Measurements from ENCODE around the gene WDFY1.
"Not testable (repeated sequence)": the region's sequence is repeated elsewhere in the genome, so short reads cannot be mapped to it uniquely, and the experiment has no call there.

The WDFY1 gene

DNA sequence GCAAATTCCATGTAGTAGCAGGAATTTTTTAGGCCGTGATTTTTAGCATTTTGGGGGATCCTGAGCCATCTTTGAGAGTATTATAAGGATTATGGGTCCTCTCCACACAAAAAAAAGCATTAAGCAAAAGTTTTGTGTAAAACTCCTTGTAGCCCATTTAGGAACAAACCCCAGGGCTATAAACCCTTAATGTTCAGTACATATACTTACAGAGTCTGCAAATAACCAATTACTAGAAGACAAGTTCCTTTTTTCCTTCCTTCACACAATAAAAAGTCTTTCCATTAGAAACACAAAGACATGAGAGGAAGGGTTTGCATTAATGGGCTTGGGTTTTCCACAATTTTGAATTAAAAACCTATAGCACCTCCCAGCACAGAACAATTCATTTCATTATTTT is 44.6 kb downstream of the WDFY1 start:
- FAIRE-seq (no peak), DNase-seq (ENCODE audit: insufficient read length, low spot score) (no peak)

DNA sequence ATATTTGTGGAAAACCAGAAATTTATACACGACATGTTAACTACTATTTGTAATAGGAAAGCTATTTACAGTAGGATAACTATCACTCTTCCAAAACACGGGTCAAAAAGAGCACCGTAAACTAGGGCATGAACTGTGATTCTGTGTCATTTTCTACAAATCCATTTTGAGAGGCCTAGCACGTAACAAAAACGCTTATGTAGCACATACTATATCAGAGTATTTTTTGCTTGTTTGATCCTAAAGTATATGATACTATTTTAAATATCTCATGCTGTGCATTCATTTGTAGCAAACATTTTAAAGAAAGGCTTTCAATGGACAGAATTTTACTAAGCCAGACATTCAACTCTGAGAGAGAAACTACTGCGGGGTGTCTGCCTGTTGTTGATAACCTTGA is 45.1 kb downstream of the WDFY1 start:
- no peak for DNase-seq (ENCODE audit: insufficient read length, low spot score)
- FAIRE-seq: no peak

DNA sequence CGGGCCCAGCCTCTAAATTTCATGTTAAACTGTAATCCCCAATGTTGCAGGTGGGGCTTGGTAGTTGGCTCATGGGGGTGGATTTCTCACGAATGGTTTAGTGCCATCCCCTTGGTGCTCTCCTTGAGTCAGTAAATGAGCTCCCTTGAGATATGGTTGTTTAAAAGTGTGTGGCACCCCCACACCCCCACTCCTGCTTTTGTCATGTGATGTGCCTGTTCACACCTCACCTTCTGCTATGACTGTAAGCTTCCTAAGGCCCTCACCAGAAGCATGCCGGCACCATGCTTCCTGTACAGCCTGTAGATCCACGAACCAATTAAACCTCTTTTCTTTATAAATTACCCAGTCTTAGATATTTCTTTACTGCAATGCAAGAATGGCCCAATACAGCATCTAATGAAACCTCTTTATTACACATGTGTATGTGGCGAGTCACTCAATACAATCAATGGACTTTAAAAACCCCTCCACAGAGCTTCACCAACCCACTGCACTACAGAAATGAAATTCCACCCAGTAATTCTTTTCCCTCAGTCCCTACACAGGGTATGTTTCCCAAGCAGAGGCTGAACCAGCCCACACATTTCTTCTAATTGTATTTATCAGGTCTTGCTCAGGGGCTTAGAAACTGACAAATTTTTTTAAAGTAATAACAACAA is 47.3 kb downstream of the WDFY1 start:
- no peak for DNase-seq (ENCODE audit: insufficient read length, low spot score)

DNA sequence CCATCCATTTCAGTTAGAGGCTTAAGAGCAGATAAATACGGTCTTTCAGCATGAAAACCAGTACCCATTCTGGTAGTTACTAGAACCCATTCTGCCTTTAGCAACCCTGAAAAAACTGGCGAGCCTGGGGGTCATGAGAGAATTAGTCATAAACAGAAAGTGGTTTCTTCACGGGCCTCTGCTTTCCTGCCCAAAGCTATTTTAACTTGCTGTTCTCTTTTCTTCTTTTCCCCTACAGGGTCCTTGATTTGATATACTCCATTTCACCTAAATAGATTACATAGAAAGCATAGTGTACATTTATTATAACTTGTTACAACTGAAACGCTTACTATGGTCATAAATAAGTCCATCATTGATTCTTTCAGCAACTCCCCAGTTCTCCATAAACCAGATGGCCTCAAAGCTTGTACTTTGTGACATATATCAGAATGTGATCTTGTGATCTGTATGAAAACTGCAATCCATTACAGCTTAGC is 48.3 kb downstream of the WDFY1 start:
- no peak for DNase-seq (ENCODE audit: insufficient read length, low spot score)
- FAIRE-seq: no peak

More for the DNA sequence above, 47.3 kb downstream of the WDFY1 start:
- FAIRE-seq: no peak

DNA sequence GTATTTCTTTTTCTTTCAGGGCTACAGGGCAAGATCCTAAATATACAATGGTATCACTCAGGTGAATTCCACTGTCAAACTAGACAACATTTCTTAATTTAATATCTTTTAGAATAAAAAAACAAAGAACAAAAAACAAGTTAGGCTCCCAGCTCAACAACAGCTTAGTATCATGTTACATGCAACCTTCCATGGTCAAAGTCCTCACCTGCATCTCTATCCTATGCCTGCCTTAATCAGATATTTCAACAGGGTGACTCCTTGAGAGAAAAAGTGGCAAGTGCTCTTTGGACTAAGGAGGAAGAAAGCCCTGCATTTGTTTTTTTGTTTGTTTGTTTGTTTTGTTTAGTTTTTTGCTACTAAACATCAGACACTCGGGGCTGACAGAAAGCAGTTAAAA is 50.2 kb downstream of the WDFY1 start:
- DNase-seq (ENCODE audit: insufficient read length, low spot score) (no peak), FAIRE-seq (no peak)

DNA sequence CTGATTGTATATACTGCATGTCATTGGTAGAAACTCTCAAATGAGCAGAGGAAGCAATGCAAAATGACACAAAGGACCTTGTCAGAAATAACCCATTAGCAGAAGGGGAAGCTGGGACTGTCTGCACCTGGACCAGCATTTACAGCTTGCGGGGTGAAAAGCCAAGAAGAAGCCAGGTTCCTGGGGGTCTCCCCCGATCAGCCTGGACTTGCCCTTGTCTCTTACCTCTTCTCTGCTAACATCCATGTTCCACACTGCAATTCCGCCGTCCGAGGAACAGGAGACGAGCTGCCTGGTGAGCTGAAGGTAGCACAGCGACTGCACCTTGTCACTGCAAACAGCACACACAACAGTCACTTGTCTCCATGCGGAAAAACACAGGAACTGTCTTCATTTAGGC is 51.1 kb downstream of the WDFY1 start:
- DNase-seq (ENCODE audit: insufficient read length, low spot score) (no peak), FAIRE-seq (no peak)

DNA sequence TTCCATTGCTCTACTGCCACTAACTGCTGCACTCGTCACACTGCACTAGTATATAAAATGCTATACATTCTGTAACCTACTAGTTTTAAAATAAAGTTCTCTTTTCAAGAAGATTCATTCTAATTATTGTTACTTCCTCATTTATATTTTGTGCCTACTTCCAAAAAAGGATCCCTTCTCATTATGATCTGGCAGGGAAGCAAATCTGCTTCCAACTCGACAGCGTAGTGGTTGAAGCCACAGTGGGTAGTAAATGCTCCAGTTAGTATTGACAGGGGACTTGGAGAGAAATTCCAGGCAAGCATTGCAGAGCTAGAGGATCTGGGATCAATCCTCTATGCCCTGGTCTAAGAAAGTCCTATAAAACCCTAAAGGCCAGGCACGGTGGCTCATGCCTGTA is 54.4 kb downstream of the WDFY1 start:
- FAIRE-seq: no peak

DNA sequence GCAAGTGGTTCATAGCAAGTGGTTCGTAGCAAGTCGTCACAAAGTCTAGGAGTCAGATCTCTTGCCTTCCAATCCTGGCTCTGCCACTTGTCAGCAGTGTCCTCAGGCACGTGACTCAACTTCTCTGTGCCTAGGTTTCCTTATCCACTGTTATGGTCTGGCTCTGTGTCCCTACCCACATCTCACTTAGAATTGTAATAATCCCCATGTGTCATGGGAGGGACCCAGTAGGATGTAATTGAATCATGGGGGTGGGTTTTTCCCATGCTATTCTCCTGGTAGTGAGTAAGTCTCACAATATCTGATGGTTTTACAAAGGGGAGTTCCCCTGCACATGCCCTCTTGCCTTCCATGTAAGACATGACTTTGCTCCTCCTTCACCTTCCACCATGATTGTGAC is 55.9 kb downstream of the WDFY1 start:
- DNase-seq (ENCODE audit: insufficient read length, low spot score): no peak
- no peak for FAIRE-seq

More for the DNA sequence above, 54.4 kb downstream of the WDFY1 start:
- no peak for DNase-seq (ENCODE audit: insufficient read length, low spot score)

DNA sequence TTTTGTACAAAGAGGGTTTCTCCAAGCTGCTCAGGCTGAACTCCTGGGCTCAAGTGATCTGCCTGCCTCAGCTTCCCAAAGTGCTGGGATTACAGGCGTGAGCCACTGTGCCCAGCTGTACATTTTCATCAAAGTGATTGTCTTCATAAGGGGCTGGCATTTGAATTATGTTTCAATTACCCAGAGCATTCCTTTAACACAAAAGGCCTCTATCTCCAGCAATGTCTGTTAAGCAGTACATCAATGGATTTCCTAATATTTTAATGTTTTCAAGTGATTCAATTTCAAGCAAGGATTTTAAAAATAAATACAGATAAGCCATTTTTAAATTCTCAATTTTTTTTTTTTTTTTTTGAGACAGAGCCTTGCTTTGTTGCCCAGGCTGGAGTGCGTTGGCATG is 56.9 kb downstream of the WDFY1 start:
- FAIRE-seq (no peak), DNase-seq (ENCODE audit: insufficient read length, low spot score) (no peak)

DNA sequence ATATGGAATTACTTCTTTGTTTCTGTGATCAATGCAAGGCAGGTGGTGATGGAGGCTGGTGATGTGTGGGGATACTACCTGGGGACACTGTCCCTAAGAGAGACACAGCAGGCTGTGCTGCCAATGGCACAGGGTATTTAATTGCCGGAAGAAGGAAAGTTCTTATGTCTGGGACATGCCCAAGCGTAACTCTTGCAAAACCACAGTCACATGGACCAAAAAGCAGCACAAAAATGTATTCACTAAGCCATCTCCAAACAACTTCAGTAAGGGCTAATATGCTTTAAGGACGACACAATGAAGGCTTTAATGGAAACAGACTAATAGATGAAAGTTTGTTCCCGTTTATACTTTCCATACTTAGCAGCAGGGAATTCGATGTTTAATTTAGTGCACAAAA is 58.0 kb downstream of the WDFY1 start:
- DNase-seq (ENCODE audit: insufficient read length, low spot score) (no peak), FAIRE-seq (no peak)

DNA sequence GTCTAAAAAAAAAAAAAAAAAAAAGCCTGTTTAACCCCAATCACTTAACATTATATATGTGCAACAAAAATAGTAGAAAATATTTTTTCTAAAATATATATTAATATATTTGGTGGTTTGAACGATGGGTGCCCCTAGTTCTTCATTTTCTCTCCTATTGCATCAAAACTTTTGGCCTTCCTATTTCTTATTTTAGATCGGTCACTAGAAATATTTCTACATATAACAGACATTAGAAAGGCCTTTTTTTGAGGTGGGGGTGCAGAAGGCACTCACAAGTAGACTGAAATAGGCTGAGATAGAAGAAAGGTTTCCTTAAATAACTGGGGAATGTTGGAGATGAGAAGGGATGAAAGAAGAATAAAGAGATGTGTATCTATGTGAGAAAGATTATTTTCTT is 58.4 kb downstream of the WDFY1 start:
- no peak for FAIRE-seq
- no peak for DNase-seq (ENCODE audit: insufficient read length, low spot score)

DNA sequence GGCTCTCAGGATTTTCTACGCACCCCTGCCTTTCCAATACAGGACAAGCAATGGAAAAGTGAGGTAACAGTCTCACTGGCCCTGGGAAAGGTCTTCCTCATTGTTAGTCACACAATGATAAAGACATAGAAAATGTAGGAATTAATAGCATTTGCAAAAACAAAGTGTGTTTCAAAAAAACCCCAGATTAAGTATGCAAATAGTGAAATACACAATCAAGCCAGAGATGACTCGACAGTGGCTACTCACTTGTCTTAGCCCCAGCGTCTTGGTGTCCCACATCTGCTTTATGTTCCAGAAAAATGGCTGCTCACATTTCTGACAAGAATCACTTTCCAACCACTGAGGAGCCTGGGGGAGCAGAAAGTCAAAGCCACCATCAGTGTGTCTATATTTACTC is 60.7 kb downstream of the WDFY1 start:
- FAIRE-seq (no peak), DNase-seq (ENCODE audit: insufficient read length, low spot score) (no peak)

DNA sequence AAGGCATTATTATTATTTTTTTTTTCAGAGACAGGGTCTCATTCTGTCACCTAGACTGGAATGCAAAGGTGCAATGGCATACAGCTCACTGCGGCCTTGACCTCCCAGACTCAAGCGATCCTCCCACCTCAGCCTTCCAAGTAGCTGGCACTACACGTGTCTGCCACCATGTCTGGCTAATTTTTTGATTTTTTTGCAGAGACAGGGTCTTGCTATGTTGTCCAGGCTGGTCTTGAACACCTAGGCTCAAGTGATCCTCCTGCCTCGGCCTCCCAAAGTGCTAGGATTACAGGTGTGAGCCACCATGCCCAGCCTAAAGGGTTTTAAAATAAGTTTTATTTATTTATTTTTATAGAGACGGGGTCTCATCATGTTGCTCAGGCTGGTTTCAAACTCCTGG is 62.4 kb downstream of the WDFY1 start:
- FAIRE-seq (no peak), DNase-seq (ENCODE audit: insufficient read length, low spot score) (no peak)

DNA sequence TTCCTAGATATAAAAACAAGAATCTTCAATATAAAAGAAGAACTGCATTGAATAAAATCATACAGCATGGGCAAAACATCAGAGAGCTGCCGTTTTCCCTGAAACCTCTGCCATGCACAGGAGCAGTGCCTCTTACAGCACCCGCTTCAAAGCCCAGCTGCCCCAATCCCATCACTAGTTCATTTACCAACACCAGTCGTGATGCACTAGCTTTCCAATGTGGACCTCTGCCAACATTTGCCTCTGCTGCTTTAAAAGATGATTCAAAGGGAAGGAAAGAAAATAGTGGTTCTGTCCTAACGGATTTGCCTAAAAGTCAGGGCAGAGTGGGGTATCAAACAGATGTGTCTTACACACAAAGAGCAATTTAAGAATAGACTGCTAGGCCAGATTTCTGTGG is 64.3 kb downstream of the WDFY1 start:
- FAIRE-seq (no peak), DNase-seq (ENCODE audit: insufficient read length, low spot score) (no peak)

DNA sequence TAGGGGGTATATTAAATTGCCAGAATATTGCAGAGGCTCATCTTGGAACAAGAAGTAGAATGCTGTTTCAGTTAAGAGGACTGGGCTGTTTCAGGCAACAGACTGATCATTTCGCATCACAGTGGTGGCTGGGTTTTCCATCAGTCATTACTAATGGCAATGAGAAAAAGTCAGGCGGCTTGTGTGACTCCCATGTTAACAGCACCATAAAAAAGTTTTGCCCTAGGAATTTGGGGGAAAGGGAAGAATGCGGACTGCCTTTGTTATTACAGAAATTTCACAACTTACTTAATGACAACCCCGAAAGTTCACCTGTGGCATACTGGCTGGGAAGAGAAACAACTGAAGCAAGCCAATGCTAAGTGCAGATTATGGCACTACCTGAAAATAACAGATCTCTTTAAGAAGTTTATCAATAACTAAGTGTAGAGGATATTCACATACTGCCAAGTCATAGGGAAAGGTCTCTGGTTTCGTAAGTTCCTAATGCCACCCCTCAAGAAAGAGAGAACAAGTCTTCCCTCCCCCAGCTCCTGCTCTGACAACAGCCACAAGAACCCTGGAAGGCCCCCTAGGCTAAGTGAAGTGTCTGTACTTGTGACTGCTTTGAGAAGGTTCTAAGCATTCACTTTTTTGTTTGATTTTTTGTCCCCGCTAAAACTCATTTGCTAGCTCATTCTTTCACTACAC is 67.3 kb downstream of the WDFY1 start:
- DNase-seq (ENCODE audit: insufficient read length, low spot score) (no peak), FAIRE-seq (no peak)

DNA sequence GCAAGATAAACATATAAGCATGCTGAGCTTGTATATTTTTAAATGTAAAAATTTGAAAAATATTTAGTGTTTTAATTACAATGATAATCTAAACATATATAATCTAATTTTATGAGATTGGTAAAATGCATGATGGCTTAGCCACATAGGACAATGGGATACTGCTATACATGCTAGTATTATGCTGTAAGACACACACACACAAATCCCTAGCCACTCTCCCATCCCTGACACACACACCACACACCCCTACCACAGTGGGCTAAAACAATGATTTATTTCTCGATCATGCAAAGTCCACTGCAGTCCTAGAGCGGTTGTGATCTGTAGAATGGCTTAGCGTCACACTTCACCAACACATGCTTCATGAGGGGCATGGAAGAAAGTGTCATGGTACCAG is 71.5 kb downstream of the WDFY1 start:
- DNase-seq (ENCODE audit: insufficient read length, low spot score): no peak
- peak; percentile 23 for FAIRE-seq

DNA sequence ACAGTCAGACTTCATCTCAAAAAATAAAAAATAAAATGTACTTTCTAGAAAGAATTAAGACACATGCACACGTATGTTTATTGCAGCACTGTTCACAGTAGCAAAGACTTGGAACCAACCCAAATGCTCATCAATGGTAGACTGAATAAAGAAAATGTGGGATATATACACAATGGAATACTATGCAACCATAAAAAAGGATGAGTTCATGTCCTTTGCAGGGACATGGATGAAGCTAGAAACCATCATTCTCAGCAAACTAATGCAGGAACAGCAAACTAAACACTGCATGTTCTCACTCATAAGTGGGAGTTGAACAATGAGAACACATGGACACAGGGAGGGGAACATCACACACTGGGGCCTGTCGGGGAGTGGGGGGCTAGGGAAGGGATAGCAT is 72.4 kb downstream of the WDFY1 start:
- DNase-seq (ENCODE audit: insufficient read length, low spot score); FAIRE-seq: not testable (repeated sequence)

DNA sequence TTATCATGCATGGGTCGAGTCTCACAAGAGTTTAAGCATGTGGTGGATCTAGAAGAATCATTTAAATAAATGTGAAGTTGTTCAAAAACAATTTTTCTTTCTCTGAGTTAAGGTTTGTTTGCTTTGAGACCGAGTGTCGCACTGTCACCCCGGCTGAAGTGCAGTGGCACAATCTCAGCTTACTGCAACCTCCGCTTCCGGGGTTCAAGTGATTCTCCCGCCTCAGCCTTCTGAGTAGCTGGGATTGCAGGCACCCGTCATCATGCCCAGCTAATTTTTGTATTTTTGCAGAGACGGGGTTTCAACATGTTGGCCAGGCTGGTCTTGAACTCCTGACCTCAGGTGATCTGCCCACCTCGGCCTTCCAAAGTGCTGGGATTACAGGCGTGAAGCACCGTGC is 73.5 kb downstream of the WDFY1 start:
- not testable (repeated sequence) for FAIRE-seq

DNA sequence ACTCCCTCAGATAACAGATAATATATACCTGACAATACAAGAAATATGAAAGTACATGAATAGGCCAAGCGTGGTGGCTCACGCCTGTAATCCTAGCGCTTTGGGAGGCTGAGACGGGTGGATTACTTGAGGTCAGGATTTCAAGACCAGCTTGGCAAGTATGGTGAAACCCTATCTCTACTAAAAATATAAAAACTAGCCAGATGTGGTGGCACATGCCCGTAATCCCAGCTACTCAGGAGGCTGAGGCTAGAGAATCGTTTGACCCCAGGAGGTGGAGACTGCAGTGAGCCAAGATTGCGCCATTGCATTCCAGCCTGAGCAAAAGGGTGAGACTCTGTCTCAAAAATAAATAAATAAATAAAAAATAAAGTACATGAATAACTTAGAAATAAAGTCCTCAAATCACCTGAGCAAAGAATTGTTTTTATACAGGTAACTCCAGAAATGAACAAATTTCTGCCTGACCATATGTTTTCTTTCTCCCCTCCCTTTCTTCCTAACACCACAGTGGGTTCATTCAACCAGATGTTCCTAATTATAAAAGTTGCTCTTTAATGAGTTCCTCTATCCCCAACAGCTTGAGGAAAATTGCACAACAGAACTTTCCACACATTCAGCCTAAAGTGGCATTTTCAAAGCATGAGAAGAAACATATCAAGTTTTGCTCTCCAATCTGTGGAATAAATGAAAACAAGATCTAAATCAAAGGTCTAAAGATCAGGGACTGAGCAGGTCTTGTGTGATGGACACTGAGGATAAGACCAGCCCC is 74.1 kb downstream of the WDFY1 start:
- FAIRE-seq (no peak), DNase-seq (ENCODE audit: insufficient read length, low spot score) (no peak)

More for the DNA sequence above, 73.5 kb downstream of the WDFY1 start:
- DNase-seq (ENCODE audit: insufficient read length, low spot score): not testable (repeated sequence)

DNA sequence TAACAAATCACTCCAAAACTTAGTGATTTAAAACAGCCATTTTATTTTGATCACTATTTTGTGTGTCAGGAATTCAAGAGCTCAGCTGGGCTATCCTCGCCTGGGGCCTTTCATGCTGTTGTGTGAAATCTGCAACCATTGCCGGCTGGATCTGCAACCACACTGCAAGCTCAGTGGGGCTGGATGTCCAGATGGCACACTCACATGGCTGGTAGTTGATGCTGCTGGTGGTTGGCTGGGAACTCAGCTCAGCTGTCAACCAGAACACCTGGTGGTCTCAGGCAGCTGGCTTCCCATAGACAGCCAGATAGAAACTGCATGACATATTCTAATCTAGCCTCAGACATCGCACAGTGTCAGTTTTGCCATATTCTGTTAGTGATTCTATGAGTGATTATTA is 77.1 kb downstream of the WDFY1 start:
- no peak for DNase-seq (ENCODE audit: insufficient read length, low spot score)
- peak; percentile 31 for FAIRE-seq

DNA sequence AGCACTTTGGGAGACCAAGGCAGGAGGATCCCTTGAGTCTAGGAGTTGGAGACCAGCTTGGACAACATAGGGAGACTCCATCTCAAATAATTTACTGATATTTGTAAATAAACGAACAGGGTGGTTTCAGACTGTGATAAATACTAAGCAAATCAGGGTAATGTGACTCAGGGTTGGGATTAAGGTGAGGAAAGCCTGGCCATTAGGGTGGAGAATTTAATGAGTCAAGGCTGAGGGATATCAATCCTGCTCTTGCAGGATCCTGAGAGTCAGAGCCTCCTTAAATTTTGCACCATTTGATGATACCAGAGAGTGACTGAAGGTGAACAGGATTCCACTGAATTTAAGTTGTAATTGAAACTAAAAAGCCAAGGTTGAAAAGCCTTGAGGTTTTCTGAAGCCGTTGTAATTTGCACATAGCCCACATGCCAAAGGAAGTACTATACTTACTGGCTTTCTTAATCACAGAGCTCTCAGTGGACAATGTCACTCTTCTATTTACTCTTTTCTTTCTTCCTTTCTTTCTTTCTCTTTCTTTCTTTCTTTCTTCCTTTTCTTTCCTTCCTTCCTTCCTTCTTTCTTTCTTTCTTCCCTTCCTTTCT is 79.1 kb downstream of the WDFY1 start:
- DNase-seq (ENCODE audit: insufficient read length, low spot score) (no peak), FAIRE-seq (no peak)
